A204.1 (cell line): ENCODE data around the gene SUCLG1.
"Not testable (repeated sequence)": the region's sequence is repeated elsewhere in the genome, so short reads cannot be mapped to it uniquely, and the experiment has no call there.

Experiments used
- FAIRE-seq: peaks from 2 replicates; lab custom pipeline; 2012; peaks lifted over from hg19 to GRCh38; lab: Jason Lieb, UNC

Gene SUCLG1

GRCh38 chr2:84459018-84459943 is at the start of gene SUCLG1:
TSS of gene SUCLG1 (minus strand) at chr2:84459280. CDS start at chr2:84459269, 11 bp downstream.
- peak; percentile 54 for FAIRE-seq

- FAIRE-seq, result no peak
These were observed 39.2 kb upstream of the SUCLG1 start for GRCh38 chr2:84498150-84498799.

GRCh38 chr2:84497285-84497684 is 38.2 kb upstream of the SUCLG1 start:
- no peak for FAIRE-seq

- no peak for FAIRE-seq
These were observed 37.3 kb upstream of the SUCLG1 start for GRCh38 chr2:84496386-84496785.

- FAIRE-seq, result peak; percentile 97
These were observed 36.6 kb upstream of the SUCLG1 start for GRCh38 chr2:84495539-84496146.

- no peak for FAIRE-seq
These were observed 35.0 kb upstream of the SUCLG1 start for GRCh38 chr2:84494070-84494469.

GRCh38 chr2:84493514-84493913 is 34.4 kb upstream of the SUCLG1 start:
- no peak for FAIRE-seq

- FAIRE-seq, result peak; percentile 54
These were observed 33.5 kb upstream of the SUCLG1 start for GRCh38 chr2:84492571-84492970.

GRCh38 chr2:84491741-84492140 is 32.7 kb upstream of the SUCLG1 start:
- no peak for FAIRE-seq

GRCh38 chr2:84491256-84491655 is 32.2 kb upstream of the SUCLG1 start:
- no peak for FAIRE-seq

- no peak for FAIRE-seq
These were observed 28.4 kb upstream of the SUCLG1 start for GRCh38 chr2:84487298-84487996.

- FAIRE-seq, result no peak
These were observed 27.5 kb upstream of the SUCLG1 start for GRCh38 chr2:84486441-84487115.

- FAIRE-seq, result no peak
These were observed 24.2 kb upstream of the SUCLG1 start for GRCh38 chr2:84483320-84483719.

- no peak for FAIRE-seq
These were observed 23.5 kb upstream of the SUCLG1 start for GRCh38 chr2:84482603-84483002.

GRCh38 chr2:84481702-84482101 is 22.6 kb upstream of the SUCLG1 start:
- FAIRE-seq, result no peak

GRCh38 chr2:84478867-84479266 is 19.8 kb upstream of the SUCLG1 start:
- no peak for FAIRE-seq

GRCh38 chr2:84477886-84478285 is 18.8 kb upstream of the SUCLG1 start:
- FAIRE-seq, result no peak

GRCh38 chr2:84474176-84474575 is 15.1 kb upstream of the SUCLG1 start:
- FAIRE-seq, result no peak

GRCh38 chr2:84472856-84473565 is 13.9 kb upstream of the SUCLG1 start:
- no peak for FAIRE-seq

- not testable (repeated sequence) for FAIRE-seq
These were observed 13.3 kb upstream of the SUCLG1 start for GRCh38 chr2:84472423-84472822.

- FAIRE-seq, result no peak
These were observed 8.3 kb upstream of the SUCLG1 start for GRCh38 chr2:84467389-84467788.
